GM15510 (cell line): ENCODE measurements around the gene WDR77.

Experiments used
- POLR2A ChIP-seq: IDR thresholded peaks from 3 replicates; pipeline ENCODE4 v1.6.1; 2011; ENCODE audit warnings: borderline replicate concordance; ENCODE audit not compliant: insufficient read length; ENCODE audit errors: extremely low read depth

The WDR77 gene

DNA sequence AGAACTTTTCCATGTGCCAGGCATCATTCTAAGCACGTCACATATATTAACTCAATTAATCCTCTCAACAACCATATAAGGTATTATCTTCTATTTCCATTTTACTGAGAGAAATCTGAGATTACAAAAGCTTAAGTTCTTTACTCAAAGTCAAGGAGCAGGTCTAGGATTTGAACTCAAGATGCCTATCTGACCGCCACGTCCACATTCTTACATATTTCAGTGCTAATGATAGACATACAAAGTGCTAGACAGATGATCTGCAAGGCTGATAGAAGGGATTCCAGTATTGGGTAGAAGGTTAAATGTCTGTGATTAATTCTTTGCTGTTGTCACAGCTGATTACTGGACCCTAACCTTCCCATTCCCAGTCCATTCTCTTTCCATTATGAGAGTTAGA, 4.7 kb upstream of the WDR77 start:
- no peak for TF ChIP-seq POLR2A

DNA sequence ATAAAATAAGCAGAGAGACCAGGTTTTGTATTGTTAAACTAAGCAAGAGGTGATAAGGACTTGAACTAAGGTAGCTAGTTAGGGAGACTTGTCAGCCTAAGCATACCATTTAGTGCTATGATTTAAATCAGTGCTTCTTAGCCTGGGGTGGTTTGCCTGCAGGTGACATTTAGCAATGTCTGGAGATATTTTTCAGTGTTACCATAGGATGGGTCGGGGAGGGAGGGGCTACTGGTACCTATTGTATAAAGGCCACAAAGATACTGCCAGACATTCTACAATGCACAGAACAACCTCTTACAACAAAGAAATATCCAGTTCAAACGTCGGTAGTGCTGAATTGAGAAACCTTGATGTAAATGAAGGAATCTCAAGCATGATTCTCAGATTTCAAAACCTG, 3.5 kb upstream of the WDR77 start:
- TF ChIP-seq POLR2A, result no peak

DNA sequence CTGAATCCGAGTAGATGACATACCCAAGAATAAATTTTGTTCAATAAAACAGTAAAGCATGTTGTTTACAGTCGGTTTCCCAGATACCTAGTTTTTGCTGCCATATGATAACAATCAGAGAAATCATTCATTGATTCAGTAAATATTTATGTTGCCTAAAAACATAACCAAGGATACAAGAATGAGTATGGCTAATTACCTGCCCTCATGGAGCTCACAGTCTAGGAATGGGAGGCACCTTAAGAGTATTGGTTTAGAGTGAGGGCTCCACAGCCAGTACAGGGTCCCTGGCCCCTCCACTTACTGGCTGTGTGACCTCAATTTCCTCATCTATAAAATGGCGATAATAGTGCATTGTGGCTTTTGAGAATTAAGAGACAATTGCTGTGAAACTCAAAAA, 1.1 kb upstream of the WDR77 start:
- no peak for TF ChIP-seq POLR2A

DNA sequence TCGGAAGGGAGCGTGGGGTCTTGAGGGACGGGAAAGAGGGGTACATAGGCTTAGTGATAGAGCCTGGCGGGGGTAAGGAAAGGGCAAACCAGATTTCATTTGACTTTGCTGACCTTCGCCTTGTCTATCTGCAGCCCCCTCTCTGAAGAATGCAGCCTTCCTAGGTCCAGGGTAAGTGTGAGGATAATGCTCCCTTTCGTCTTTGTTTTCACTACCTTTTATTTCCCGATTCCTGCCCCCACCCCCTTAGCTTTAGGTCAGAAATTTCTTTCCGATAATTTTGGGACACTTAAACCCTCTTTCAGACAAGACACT, 604 bp upstream of the WDR77 start:
- no peak for TF ChIP-seq POLR2A

DNA sequence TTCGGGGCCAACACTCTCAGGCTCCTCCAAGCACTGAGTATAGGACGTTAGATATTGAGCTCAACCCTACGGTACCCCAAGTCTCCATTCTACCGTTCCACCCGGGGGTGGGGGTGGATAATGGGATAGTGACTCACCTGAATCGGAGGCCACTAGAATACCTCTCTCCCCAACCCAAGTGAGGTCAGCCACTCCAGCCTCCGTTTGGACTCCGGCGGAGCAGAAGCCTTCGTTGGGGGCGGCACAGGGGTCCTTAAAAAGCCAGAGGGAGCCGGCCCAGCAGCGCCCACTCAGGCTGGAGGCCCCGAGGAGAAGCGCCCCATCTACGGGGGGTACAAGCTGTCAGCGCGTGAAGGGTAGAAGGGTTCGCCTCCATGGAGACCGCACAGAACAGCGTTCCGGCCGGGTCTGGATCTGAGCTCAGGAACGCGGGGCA, 556 bp downstream of the WDR77 start:
- TF ChIP-seq POLR2A, result no peak

DNA sequence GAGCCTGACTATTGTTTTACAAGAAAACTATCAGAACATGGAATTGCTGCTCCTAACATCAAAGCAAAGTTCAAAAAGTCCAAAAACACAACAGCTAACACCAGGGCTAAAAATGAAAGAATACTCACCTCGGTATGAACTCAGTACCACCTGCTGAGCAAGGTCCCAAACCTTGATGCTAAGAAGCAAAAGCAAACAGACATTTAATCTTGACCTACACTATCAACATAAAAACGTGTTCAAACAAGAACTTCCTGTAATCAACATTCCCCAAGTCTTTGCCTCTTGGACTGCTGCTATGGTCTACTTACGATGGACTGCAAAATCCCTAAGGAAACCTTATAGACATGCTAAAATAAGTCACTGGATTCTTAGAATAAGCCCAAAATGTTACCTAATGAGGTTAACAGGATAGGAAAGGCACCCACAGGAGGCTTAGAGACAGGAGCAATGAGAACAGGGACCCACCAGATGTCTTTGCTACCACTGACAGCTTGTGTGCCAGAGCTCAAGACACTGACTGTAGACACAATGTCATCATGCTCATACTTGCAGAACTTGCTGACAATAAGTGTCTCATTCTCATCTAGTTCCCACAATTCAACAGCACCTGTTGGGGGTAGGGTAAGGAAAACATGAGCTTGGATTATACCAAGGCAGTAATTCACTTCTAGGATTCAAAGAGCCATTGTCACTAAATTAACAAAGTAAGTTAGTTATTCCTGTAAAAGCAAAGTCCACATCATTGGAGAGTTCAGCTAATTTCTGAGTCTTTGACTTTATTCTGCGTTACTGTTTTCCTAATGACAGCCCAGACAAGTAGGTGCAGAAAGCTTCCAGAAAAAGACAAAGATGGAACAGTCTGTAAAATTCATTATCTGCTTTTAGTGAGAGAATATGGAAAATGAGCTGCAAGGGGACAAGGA, 1.8 kb downstream of the WDR77 start:
- TF ChIP-seq POLR2A, result no peak

DNA sequence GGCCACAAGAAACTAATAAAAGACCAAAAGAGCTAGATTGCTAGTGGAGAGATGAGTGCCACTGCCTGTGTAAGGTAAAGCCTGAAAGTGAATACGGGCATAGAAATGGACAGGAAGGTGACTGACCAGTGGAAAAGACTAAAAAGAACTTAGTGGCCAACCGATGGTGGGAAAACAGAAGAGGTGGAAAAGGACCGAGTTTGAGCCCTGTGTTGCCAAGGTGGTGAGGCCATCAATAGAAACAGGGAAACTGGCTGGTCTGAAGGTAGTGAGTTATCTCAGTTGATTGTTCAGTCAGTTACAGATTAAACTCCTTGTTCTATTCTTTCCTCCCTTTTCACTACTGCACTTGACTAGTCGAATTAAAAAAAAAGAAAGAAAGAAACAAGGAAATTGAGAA, 2.5 kb downstream of the WDR77 start:
- TF ChIP-seq POLR2A, result no peak

DNA sequence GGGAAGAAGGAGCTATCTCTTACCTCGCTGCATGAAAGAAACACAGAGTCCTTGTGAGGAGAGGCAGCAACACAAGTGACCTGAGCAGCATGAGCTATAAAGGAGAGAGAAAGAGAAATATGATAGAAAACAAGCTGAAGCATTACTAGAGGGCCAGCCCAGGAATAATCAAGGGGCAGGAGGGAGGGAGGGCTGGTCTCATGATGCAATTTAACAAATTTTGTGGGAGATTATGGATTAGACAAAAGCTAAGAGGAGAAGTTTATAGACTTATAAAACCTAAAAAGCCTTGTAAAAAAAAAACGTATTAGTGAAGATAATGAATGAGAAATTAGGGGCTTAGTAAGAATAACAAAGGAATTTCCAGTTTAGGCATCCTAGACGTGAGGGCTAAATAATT, 5.0 kb downstream of the WDR77 start:
- no peak for TF ChIP-seq POLR2A

DNA sequence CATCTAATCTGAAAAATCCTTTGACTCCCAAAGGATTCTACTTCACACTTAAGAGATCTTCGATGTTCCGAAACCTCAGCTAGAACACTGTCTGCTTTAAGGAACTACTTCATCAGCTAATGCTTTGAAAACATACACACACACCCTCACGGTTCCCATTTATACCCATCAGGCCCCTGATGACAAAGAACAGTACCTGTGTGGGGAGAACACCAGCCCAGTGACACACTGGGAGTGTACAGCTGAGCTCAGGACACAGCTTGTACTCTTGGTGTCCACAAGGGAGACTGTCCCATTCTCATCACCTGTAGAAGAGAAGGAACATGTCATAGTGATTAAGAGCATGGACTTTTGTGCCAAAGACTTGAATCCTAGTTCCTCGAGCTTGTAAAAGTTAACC, 6.6 kb downstream of the WDR77 start:
- TF ChIP-seq POLR2A, result no peak

DNA sequence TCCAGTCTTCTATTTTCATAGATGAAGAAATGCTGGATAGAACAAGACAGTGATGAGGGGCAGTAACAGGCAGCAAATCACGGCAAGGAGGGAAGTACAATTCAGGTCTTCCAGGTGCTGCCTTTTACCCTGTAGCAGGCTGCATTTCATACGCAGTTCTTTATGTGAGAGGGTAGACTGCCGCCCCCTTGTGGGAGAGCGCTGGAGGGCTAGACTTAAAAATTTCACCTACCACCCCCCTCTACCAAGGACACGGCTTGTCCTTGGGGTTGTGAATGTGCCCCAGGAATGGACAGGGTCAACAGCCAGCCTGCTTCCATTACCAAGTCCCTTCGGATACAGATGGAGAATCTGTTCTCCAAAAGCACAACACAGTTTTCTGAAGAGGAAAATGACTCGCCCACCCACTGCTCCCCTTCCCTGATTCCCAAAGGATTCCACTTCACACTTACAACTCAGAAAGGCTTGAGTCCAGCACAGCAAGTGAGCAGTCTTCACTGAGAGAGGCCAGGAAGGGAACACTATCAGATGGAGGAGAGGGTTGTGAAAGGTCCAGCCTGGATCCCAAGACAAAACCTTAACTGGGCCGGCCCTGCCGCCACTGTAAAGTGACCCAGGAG, 7.4 kb downstream of the WDR77 start:
- no peak for TF ChIP-seq POLR2A

DNA sequence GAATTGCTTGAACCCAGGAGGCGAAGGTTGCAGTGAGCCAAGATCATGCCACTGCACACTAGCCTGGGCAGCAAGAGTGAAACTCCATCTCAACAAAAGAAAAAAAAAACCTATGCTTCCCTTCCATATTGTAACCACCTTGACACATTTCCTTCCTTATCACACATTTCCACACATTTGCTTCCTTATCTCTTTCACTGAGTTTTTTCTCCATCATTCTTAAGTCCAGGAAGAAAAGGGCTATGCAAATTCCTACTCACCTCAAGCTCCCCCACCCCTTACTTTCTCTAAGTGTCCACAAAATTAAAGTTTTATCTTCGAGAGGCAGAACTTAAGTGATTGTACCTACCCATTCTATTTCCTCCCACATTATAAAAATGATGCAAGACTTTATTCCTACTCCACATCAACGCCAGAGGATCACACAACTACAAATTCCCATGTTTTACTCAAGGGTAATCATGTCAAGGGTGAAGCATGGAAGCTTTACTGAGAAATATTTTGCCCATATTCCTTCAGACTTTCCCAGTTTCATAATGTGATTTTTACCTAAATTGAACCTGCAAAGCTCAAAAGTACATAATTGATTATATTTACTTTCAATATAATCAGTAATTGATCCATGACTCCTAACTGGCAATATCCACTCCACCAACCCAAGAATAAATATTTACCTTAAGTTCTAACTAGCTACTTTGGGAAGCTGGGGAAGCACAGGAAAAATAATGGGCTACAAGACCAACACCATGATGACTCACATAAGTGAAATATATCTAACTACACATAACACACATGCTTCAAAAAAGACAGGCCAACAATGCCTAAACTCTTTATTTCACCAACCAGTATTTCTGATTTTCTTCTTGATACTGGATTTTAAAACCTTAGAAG, 9.3 kb downstream of the WDR77 start:
- no peak for TF ChIP-seq POLR2A

DNA sequence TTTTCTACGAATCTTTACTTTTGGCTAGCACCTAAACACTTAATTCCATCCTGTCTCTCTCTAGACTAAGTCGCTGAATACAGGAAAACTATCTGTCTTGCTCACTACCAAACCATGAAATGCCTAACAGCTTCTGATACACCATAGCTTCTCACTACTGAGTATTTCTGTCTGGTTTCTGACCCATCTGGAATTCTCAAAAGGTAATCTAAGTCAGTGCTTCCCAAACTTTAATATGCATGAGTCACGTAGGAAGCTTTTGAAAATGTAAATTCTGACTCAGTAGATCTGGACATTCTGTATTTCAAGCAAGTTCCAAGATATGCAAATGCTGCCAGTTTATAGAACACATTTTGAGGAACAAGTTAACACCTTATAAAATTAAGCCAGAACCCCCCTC, 12.3 kb downstream of the WDR77 start:
- no peak for TF ChIP-seq POLR2A

DNA sequence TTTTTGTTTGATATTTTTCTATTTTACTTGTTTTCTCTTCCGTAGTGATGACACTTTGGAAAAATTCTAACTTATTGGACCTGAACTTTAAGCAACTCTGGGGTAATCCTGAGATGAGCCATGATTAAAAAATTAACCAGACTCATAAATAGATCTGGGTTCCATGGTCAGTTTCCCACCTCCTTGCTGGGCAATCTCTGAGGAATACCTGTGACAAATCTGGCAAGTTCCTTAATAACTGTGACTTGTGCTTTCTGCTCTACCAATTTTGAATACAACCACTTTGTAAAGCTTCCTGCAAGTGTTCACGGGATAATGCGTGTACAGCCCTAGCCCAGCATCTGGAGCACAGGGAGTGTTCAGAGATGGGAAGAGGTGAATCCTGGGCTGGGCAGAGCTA, 24.8 kb downstream of the WDR77 start:
- no peak for TF ChIP-seq POLR2A

DNA sequence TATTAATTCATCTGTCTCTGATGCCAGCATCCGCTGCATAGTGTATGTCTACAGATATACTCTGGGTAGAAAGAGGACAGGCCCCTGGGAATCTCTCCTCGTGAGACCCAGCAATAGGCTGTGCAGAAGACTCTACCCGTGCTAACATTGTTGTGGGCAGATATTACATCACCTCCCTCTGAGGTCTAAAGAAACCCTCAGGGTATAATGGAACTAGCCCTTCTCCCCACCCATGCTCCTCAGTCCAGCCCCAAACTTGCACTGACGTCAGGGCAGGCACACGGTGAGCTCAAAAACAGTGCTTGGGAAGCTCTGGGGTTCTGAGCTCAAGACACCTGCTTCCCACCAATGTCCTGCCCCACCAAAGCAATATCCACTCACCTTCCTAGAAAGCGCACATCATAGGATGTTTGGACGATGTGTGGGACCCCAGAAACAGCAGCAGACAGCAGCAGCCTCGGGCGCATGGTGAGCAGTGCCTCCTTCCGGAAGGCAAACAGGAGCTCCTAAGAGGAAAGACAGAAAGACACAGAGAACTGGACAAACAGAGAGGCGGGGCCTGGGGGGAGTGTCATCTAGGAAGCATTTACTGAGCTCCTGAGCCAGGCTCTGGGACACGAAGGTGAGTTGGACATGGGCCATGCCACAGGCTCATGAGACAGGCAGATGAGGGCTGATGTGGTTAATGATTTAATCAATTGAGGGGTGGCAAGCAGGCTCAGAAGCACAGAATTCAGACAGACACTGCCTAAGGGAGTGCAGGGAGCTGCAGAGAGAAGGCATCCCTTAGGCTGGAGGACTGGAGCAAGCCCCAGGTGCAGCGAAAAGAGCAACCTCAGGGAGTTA, 26.3 kb downstream of the WDR77 start:
- no peak for TF ChIP-seq POLR2A

DNA sequence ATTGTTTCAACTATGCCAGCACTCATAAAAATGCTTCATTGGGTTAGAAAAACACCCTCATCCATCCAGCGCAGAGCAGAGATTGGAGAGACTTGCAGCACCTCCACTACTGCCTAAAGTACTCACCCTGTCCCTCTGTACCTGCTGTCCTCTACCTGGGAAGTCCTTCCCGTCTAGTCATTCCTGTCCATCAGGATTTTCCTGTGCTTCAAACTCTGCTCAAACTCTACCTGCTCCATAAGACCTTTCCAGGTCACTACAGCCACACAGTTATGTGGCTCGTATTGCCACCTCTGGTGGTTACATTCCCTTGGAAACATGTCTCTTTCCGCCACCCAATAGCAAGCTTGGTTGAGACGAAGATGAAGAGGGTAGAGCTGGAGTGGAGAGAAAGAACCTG, 28.7 kb downstream of the WDR77 start:
- TF ChIP-seq POLR2A, result no peak

DNA sequence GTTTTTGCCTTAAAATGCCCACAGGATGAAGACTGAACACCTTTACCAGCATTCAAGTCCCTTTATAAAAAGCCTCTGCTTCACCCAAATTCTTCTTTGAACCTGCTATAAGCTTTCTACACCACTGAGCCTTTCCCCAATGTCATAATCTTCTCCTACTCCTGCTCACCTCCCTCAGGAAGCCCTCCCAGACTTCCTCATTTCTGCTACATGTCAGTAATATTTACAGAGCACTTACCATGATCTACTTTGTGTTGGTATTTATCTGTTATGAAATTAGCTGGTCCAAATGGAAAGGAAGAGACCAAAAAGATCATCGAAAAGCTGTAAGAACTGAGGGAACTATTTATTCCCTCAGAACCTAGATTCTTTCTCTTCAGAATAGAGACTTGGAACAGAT, 30.0 kb downstream of the WDR77 start:
- no peak for TF ChIP-seq POLR2A

DNA sequence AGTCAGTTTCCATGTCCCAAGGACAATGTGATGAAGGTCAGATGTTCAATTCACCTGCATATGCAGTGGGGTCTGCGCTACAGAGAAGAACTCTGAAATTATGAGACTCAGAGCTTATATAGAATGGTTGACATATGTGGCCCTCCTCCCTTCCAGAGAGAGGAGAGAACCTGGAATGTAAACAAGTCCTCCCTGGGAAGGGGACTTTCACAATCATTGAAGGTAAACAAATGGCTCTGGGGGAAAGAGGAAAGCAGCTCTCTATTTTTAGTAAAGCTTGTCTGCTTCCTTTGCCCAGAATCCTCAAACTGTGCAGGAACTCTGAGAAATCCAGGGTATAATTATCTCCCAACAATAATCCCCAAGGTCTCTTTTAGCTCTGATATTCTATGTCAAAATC, 31.3 kb downstream of the WDR77 start:
- TF ChIP-seq POLR2A, result no peak
